HG03103 (cell line): ENCODE measurements around the gene EAF2.

ENCODE experiments used
- ATAC-seq: cut with Tn5 transposase; IDR thresholded peaks from one replicate; pipeline ENCODE4 v1.9.1; 2021; ENCODE audit warnings: low read depth; ENCODE audit not compliant: unreplicated experiment

EAF2 gene

DNA sequence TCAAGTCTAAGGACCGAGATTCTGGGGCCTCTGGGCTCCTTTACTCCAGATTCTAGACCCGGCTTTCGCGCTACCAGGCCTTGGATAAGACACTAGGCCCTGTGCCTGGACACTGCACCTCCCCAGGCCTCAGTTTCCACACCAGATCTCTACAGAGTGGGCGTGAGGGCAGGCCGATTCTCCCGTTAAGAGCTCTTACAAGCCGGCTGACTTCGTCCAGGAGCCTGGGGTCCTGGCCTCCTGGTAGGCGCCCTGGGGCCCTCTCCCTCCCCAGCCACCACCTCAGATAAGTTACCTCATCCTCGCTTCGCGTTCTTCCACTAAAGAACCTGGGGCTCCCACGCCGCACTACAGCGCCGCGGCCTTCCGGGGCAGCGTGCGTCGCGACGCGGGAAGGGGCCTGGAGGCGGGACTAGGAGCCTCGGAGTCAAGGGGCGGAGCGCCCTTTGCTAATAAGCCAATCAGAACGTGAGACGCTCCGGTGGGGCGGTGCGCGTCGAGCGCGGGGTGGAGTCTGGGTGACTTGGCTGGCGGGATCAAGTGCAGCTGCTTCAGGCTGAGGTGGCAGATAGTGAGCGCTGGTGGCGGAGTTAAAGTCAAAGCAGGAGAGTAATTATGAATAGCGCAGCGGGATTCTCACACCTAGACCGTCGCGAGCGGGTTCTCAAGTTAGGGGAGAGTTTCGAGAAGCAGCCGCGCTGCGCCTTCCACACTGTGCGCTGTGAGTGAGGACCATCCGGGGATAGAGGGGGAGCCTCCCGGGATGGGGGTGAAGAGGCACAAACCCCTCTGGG, at the start of gene EAF2, which contains the start of gene IQCB1:
TSS of gene EAF2 (plus strand) at position 539 of the 794 bp plus-strand sequence. CDS start at position 616, 77 bp downstream.
TSS of gene IQCB1 (minus strand) at position 390 of the 794 bp plus-strand sequence. CDS start 6,100 bp downstream, outside the sequence.
- peak; percentile 96 for ATAC-seq

- ATAC-seq, result no peak
Measured at GRCh38 chr3:121786485-121786884, 48.5 kb upstream of the EAF2 start.

- ATAC-seq, result peak; percentile 50
Measured at GRCh38 chr3:121793078-121793477, 41.9 kb upstream of the EAF2 start.

- ATAC-seq, result no peak
Measured at GRCh38 chr3:121794264-121794983, 40.6 kb upstream of the EAF2 start.

GRCh38 chr3:121796970-121797369, 38.0 kb upstream of the EAF2 start:
- ATAC-seq, result no peak

DNA sequence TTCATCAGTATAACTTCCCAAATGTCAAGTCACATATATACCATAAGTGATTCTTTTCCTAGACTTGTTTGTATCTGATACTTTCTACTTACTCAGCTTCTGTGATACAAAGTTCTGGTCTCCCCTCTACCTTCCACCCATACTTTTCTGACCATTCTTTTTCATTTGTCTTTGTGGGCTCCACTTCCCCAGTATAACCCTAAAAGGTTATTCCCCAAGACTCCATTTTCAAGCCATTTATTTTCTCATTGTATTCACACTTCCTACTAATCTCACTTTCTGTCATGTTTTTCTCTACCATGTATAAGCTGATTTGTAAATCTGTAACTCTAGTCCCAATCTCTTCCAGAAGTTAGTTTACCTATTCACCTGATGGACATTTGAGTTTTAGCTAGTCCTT, 34.1 kb upstream of the EAF2 start:
- no peak for ATAC-seq

DNA sequence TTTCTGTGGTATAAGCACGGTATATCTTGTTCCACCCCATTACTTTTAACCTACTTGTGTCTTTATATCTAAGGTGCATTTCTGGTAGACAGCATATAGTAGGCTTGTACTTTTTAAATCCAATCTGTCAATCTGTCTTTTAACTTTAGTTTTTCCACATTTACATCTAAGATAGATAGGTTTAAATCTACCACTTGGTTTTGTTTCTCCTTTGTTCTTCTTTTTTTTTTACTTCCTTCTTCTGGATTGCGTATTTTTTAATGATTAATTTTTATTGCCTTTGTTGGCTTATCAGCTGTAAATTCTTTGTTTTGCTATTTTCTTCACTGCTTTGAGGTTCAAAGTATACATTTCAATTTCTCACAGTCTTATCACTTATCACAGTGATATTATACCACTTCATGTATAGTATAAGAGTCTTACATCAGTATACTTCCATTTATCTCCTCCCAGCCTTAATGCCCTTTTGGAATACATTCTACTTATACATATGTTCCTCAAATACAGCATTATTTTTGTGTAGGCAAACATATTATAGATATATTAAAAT, 31.2 kb upstream of the EAF2 start:
- ATAC-seq, result no peak

DNA sequence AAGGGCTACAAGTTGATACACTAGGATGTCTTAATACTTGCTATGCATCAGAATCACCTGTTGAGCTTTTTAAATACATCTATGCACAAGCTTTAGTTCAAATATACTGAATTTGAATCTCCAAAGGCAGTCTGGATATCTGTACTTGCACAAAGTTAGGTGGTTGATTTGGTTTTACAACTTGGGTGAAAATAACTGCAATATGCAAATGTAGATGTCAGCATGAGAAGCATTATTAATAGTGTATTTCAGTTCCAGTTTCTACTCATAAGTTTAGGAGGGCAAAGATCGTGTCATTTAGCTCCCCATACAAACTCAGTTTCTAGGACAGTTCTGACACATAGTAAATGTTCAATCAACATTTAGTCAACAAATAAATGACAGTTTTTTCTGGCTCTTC, 25.8 kb upstream of the EAF2 start:
- peak; percentile 98 for ATAC-seq

GRCh38 chr3:121817753-121818152, 17.3 kb upstream of the EAF2 start:
- no peak for ATAC-seq

- no peak for ATAC-seq
Measured at GRCh38 chr3:121818578-121818977, 16.4 kb upstream of the EAF2 start.

- no peak for ATAC-seq
Measured at GRCh38 chr3:121819236-121819635, 15.8 kb upstream of the EAF2 start.

GRCh38 chr3:121821421-121822199, 13.4 kb upstream of the EAF2 start:
- ATAC-seq, result no peak

DNA sequence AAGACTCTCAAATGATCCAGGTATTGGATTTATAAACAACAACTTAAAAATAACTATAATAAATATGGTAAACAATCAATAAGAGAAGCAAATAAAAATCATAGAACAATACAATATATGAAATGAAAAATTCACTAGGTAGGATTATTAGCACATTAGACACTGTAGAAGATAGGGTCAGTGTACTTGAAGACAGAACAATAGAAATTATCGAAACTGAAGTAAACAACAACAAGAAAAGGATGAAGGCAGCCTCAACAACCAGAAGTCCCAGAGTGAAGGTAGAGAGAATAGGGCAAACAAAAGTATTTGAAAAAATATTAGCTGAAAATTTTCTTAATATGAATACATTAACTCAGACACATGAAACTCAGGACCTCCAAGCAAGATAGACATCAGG, 12.0 kb upstream of the EAF2 start:
- ATAC-seq, result no peak

DNA sequence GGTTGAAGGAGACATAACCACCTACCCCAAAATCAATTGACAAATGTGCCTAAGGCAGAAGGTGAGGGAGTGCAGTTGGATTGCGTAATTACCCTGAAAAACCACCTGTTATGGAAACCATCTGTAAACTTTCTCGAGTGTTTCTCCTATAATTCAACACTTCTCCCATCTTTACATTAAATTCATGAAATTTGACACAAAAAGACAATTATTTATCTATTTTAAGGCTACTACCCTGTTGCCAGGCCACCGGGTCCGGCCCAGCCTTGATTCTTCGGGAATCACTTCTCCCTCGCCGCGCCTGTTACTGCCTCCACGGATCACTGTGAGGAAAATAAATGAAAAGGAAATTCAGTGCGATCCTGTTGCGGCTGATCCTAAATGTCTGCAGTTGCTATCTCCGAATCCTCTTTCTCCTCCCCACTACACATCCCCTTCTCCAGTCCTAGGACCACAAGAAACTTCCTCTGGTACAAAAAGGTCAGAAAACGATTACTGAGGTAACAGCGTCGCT, 795 bp upstream of the EAF2 start:
- ATAC-seq, result no peak

GRCh38 chr3:121835465-121835801, 424 bp downstream of the EAF2 start:
- peak; percentile 11 for ATAC-seq

GRCh38 chr3:121836064-121836463, 1.1 kb downstream of the EAF2 start:
- no peak for ATAC-seq

DNA sequence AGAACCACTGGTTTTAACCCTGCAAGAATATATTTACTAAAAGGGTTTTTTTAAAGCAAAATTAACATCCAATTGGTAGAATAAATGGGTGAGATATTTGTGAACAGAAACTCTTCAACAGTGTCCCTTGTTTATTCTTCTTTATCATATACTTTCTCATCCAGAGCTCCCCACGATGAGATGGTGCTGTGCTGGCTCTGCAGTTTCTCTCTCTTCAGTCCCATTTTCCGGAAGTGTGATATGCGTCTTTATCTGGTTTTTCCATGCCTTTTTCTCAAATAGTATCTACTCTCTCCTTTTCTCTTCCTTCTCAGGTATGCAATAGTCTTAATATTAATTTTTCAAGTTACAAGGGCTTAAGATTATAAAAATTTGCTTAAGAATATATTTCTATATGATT, 1.5 kb downstream of the EAF2 start:
- no peak for ATAC-seq

GRCh38 chr3:121839962-121840361, 5.0 kb downstream of the EAF2 start:
- no peak for ATAC-seq

- no peak for ATAC-seq
Measured at GRCh38 chr3:121844892-121845291, 9.9 kb downstream of the EAF2 start.

DNA sequence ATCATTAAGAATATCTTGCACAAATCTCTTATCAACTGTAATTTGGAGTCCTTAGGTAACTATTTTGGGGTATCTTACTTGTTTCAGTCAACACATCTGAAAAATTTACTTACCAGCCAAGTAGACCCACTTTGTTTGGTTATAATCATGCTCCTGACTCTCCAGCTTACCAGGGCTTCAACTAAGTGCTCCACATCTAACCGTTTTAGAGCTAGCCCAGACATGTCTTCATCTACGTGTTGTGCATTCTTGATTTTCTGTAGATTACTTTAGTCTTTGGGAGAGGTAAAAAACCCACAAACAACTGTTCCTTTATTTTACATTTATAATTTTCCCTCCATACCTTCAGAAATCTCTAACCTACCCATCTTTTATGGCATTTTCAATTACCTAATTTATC, 17.2 kb downstream of the EAF2 start:
- no peak for ATAC-seq

GRCh38 chr3:121855555-121855954, 20.5 kb downstream of the EAF2 start:
- ATAC-seq, result no peak
